Left ventricle myocardium inferior (tissue), 1 donor: ENCODE results near the gene CRK. TPM values are rescaled to one million over a fixed set of nuclear protein-coding genes. Genes with fewer than 3 reads are reported as not detected.

Experiments used
- DNase-seq: peaks from one replicate; pipeline ENCODE4 v3.0.0-alpha.2; 2020
- H3K27ac ChIP-seq: fragments of 200-600 bp; replicated peaks from 2 replicates; pipeline ENCODE4 v1.8.0; 2021
- H3K27me3 ChIP-seq: fragments of 200-600 bp; 2 replicates; pipeline ENCODE4 v1.8.0; 2021; ENCODE audit warnings: low read depth
- H3K36me3 ChIP-seq: fragments of 200-600 bp; 2 replicates; pipeline ENCODE4 v1.8.0; 2021
- H3K4me1 ChIP-seq: fragments of 200-600 bp; 2 replicates; pipeline ENCODE4 v1.8.0; 2021
- H3K4me3 ChIP-seq: fragments of 200-600 bp; 2 replicates; pipeline ENCODE4 v1.8.0; 2021; ENCODE audit warnings: mild to moderate bottlenecking, moderate library complexity
- H3K9me3 ChIP-seq: fragments of 200-600 bp; replicated peaks from 2 replicates; pipeline ENCODE4 v1.8.0; 2021
- CTCF ChIP-seq: fragments of 200-600 bp; IDR thresholded peaks from 2 replicates; pipeline ENCODE4 v1.8.0; 2021; ENCODE audit warnings: antibody characterized with exemption, mild to moderate bottlenecking, borderline replicate concordance
- intact Hi-C: fragments of 100-400 bp; cut with micrococcal nuclease; formaldehyde crosslinking; loops from one replicate; pipeline ENCODE4 v1.11.0; 2022
- total RNA-seq: library from RNA; stranded (reverse); fragmentation: NEBNext Ultra II Directional; extraction: Animal tissue kit (Norgen Biotek cat#: 25700); gene quantifications from one replicate; pipeline ENCODE4 v1.2.1, GENCODE V29; 2021
- donor health status: DM: no; HTN: yes; CAD: no; lungs with severe emphysema.

Gene CRK
- total RNA-seq, 1 donor from 2014 or later = 37.5 TPM

- no peak overlapping the region for H3K27ac ChIP-seq
- H3K4me3 ChIP-seq = no peak overlapping the region
- no peaks in the 10 kb centered on the region for H3K9me3 ChIP-seq
- peaks cover 11% of the 10 kb centered on the region for H3K36me3 ChIP-seq
- no peak for TF ChIP-seq CTCF
- H3K4me1 ChIP-seq = peaks cover 100% of the 10 kb centered on the region
- intact Hi-C loops = no loop called here
- DNase-seq = no peak
- no peaks in the 10 kb centered on the region for H3K27me3 ChIP-seq
These were observed 81.4 kb downstream of the CRK start for GRCh38 chr17:1374431-1375177.

GRCh38 chr17:1373707-1374237, 82.3 kb downstream of the CRK start:
- TF ChIP-seq CTCF = no peak
- Histone ChIP-seq H3K4me1 (peaks cover 100% of the 10 kb centered on the region), H3K36me3 (peaks cover 11% of the 10 kb centered on the region), H3K27me3 (no peaks in the 10 kb centered on the region), H3K27ac (no peak overlapping the region), H3K4me3 (no peak overlapping the region), H3K9me3 (no peaks in the 10 kb centered on the region)
- intact Hi-C loops = no loop called here
- no peak for DNase-seq

GRCh38 chr17:1372618-1373017, 83.4 kb downstream of the CRK start:
- intact Hi-C loops = no loop called here
- TF ChIP-seq CTCF = no peak

GRCh38 chr17:1371893-1372590, 84.0 kb downstream of the CRK start:
- Histone ChIP-seq H3K4me3 (no peak overlapping the region), H3K36me3 (peaks cover 11% of the 10 kb centered on the region), H3K27me3 (no peaks in the 10 kb centered on the region), H3K9me3 (no peaks in the 10 kb centered on the region), H3K4me1 (peaks cover 100% of the 10 kb centered on the region), H3K27ac (peak overlapping the region; percentile 3)
- TF ChIP-seq CTCF = no peak
- intact Hi-C loops = no loop called here
- no peak for DNase-seq

More at GRCh38 chr17:1372618-1373017, 83.4 kb downstream of the CRK start:
- Histone ChIP-seq H3K4me3 (no peak overlapping the region), H3K27ac (peak overlapping the region; percentile 3), H3K4me1 (peaks cover 100% of the 10 kb centered on the region), H3K27me3 (no peaks in the 10 kb centered on the region), H3K9me3 (no peaks in the 10 kb centered on the region), H3K36me3 (peaks cover 11% of the 10 kb centered on the region)
- no peak for DNase-seq

Other genes starting within 250 kb of the CRK start
- gene BHLHA9, start 185.8 kb downstream of the CRK start, total RNA-seq = not detected
- gene TRARG1, start 176.6 kb downstream of the CRK start, total RNA-seq = 0.49 TPM
- gene YWHAE, start 56.0 kb downstream of the CRK start, total RNA-seq = 569 TPM
- 150 TPM for gene MYO1C, start 36.5 kb upstream of the CRK start, total RNA-seq
- gene INPP5K, start 60.4 kb upstream of the CRK start, total RNA-seq = 35.2 TPM
- 49.1 TPM for gene PITPNA, start 106.6 kb upstream of the CRK start, total RNA-seq
- 4.0 TPM for gene SLC43A2, start 172.6 kb upstream of the CRK start, total RNA-seq
- gene SCARF1, start 189.5 kb upstream of the CRK start, total RNA-seq = 12.2 TPM
- 81.7 TPM for gene RILP, start 193.6 kb upstream of the CRK start, total RNA-seq
- 136 TPM for gene PRPF8, start 228.6 kb upstream of the CRK start, total RNA-seq